ENCODE data around the gene SUMO1. TPM values are rescaled to one million over a fixed set of nuclear protein-coding genes. Genes with fewer than 3 reads are reported as not detected.

Gene SUMO1
- total RNA-seq, 2 experiments from 2014 or later: 72.1 to 72.9 TPM

GRCh38 chr2:202158796-202159195 lies 79.6 kb downstream of the SUMO1 start:
- Mint-ChIP-seq H3K9me3 (no peaks in the 10 kb centered on the region), H3K27ac (no peak overlapping the region), H3K27me3 (peaks cover 8% of the 10 kb centered on the region), H3K4me1 (ENCODE audit: low read depth) (no peaks in the 10 kb centered on the region), H3K4me3 (no peak overlapping the region), H3K36me3 (ENCODE audit: low read depth) (no peaks in the 10 kb centered on the region)
- CTCF ChIA-PET: no interaction called here
- no peaks in the 10 kb centered on the region for H3K4me1 ChIP-seq (ENCODE audit: insufficient read depth, low read length)
- POLR2A ChIA-PET: no interaction called here
- H3K4me3 ChIP-seq (ENCODE audit: low read length): no peak overlapping the region
- DNase-seq (no peak), ATAC-seq (ENCODE audit: poor library complexity) (no peak)
- H3K27ac ChIP-seq (ENCODE audit: low read depth in 1 of 2, low read length in 2 of 2): no peak overlapping the region
- intact Hi-C loops (cut with DNase I, micrococcal nuclease): no loop called here
- H3K36me3 ChIP-seq (ENCODE audit: insufficient read depth, low read length): no peaks in the 10 kb centered on the region
- peaks cover 0 to 2% of the 10 kb centered on the region in 2 experiments for H3K27me3 ChIP-seq (ENCODE audit: control insufficient read depth in 1 of 2, insufficient read depth in 2 of 2, low read length in 2 of 2)
- no peak for TF ChIP-seq CTCF (IDR thresholded peaks at IDR 0.05)
- no peaks in the 10 kb centered on the region for H3K9me3 ChIP-seq (ENCODE audit: control insufficient read depth in 1 of 2, insufficient read depth in 1 of 2, low read length in 2 of 2)

GRCh38 chr2:202157211-202157990 lies 81.0 kb downstream of the SUMO1 start:
- no peak for ATAC-seq (ENCODE audit: poor library complexity)
- no peak for DNase-seq
- Mint-ChIP-seq H3K4me3 (no peak overlapping the region), H3K9me3 (no peaks in the 10 kb centered on the region), H3K27me3 (peaks cover 16% of the 10 kb centered on the region), H3K27ac (no peak overlapping the region), H3K36me3 (ENCODE audit: low read depth) (no peaks in the 10 kb centered on the region), H3K4me1 (ENCODE audit: low read depth) (no peaks in the 10 kb centered on the region)
- POLR2A ChIA-PET: no interaction called here
- Histone ChIP-seq H3K9me3 (ENCODE audit: control insufficient read depth in 1 of 2, insufficient read depth in 1 of 2, low read length in 2 of 2) (no peaks in the 10 kb centered on the region), H3K4me3 (ENCODE audit: low read length) (no peak overlapping the region), H3K27me3 (ENCODE audit: control insufficient read depth in 1 of 2, insufficient read depth in 2 of 2, low read length in 2 of 2) (peaks cover 0 to 2% of the 10 kb centered on the region in 2 experiments), H3K4me1 (ENCODE audit: insufficient read depth, low read length) (no peaks in the 10 kb centered on the region), H3K36me3 (ENCODE audit: insufficient read depth, low read length) (no peaks in the 10 kb centered on the region), H3K27ac (ENCODE audit: low read depth in 1 of 2, low read length in 2 of 2) (no peak overlapping the region)
- intact Hi-C loops (cut with DNase I, micrococcal nuclease): no loop called here
- CTCF ChIA-PET: no interaction called here
- TF ChIP-seq CTCF (IDR thresholded peaks at IDR 0.05): no peak

Other genes with a start within 250 kb of the SUMO1 start
- under 1 TPM; 0.17 to 0.25 TPM for gene FZD7, start 204.7 kb downstream of the SUMO1 start, total RNA-seq
- gene KIAA2012, start 165.3 kb downstream of the SUMO1 start, total RNA-seq: not detected
- 100 to 1,000 TPM; 280 to 288 TPM for gene NOP58, start 27.2 kb upstream of the SUMO1 start, total RNA-seq
- 10 to 100 TPM; 12.7 to 12.8 TPM for gene BMPR2, start 137.7 kb upstream of the SUMO1 start, total RNA-seq

Data from CD4-positive, alpha-beta T cell (primary cell).